GM21717 (cell line): ENCODE data around the gene DOK4.
"Not testable (repeated sequence)": the region's sequence is repeated elsewhere in the genome, so short reads cannot be mapped to it uniquely, and the experiment has no call there.

Source experiments
- ATAC-seq: cut with Tn5 transposase; IDR thresholded peaks from one replicate; pipeline ENCODE4 v1.9.1; 2021; ENCODE audit warnings: mild to moderate bottlenecking, moderate library complexity; ENCODE audit not compliant: unreplicated experiment

DOK4 gene

DNA sequence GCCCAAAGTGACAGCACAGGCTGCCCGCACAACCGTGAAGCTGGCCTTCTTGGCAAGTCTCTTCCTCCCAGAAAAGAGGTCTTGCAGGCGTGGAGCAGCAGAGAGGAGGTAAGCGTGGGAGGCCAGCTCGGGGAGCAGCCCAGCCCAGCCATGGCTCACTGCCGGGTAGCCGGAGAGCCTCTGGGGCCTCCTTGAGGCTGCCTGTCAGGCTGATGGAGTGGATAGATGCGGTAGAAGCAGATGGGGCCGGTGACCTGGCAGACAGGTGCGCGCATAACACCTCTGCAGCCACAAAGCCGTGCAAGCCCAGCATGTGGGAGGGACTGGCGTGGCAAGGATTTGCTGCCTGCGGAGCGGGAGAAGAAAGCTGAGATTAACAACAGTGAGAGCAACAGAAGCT, 17.1 kb upstream of the DOK4 start:
- no peak for ATAC-seq

DNA sequence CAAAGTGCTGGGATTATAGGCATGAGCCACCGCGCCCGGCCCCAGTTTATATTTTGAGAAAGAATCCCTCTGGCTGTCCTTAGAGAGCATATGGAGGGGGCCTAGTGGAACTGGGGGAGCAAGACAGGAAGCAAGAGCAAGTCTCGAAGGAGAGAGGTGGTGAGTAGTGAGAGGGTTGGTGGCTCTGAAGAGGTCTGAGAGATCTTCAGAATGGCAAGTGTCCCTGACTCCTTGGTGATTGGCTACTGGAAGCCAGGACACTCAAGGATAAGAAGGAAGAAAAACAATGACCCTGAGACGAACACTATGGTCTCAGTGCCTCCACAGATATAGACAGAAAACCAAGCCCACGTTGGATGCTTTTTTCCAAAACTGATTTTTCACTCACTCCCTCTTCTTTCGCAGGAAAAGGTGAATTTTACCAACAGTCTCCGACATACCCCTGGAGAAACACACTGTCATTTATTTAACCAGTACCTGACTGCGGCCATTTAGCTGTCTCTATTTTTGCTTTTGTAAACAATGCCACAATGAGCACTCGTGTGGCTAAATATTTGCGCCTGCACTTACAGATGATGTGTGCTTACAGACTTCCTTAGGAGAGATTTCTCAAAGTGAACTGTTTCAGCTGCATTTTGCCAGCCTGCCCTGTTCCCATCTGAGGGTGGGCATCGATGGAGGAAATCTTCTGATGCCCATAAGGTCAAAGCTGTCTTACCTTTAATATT, 15.9 kb upstream of the DOK4 start:
- no peak for ATAC-seq

DNA sequence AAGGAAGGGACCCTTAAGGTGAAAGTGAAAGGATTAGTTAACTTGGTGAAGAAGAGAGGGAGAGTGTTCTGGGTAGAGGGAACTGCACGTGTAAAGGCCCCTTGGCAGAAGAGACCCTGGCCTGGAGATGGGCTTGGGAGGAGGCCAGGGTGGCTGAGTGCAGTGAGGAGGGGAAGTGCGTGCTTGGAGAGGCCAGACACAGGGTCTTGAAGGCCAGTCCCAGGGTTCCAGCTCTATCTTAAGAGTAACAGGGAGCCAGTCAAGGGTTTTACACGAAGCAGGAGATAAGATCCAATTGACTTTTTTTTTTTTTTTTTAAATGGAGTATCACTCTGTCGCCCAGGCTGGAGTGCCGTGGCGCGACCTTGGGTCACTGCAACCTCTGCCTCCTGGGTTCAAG, 15.2 kb upstream of the DOK4 start:
- no peak for ATAC-seq

DNA sequence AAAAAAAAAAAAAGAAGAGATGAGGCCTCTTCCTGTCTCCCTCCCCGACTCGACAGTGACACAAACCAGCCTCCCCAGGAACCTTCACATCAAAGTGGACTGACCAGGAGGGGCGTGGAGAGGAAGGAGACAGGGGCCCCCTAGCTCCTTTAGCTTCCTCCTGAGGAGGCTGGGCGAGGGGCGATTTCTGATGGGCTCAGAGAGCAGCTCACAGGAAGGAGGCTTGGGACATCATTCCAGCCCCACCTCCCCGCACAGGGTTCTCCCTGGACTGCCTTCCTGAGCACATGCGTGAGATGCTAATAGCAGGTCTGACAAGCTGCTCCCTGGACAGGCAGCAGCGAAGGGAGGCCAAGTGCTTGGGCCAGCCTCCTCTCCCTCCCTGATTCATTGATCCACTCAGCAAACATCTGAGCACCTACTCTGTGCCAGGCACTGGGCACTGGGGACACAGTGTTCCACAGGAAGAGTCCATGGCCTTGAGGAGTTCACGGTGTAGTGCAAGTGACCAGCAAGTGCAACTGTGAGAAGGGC, 14.4 kb upstream of the DOK4 start:
- ATAC-seq, result no peak

DNA sequence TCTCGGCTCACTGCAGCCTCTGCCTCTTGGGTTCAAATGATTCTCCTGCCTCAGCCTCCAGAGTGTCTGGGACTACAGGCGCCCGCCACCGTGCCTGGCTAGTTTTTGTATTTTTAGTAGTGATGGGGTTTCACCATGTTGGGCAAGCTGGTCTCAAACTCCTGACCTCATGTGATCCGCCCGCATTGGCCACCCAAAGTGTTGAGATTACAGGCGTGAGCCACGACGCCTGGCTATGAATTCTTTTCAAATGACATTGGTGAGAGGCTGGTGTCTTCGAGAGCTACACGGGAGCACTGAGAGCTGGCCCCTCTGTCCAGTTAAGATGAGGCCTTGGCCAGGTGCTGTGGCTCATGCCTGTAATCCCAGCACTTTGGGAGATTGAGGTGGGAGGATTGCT, 13.6 kb upstream of the DOK4 start:
- not testable (repeated sequence) for ATAC-seq

DNA sequence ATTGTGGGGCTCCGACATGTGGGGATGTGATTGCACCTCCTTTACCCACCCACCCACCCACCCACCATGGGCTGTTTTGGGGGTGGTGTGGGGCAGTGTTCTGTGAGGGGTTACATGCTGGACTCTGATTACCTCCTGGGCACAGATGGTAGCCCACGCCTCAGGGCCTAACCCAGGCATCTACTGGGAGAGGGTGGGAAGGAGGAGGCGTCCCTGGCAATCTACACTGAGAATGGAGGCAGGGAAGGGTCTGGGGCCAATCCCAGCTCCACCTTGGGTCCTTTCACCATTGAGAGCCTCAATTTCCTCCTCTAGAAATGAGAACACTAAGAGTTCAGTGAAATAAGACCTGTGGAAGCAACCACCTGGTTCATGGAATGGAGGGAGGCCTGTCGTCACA, 11.7 kb upstream of the DOK4 start:
- no peak for ATAC-seq

DNA sequence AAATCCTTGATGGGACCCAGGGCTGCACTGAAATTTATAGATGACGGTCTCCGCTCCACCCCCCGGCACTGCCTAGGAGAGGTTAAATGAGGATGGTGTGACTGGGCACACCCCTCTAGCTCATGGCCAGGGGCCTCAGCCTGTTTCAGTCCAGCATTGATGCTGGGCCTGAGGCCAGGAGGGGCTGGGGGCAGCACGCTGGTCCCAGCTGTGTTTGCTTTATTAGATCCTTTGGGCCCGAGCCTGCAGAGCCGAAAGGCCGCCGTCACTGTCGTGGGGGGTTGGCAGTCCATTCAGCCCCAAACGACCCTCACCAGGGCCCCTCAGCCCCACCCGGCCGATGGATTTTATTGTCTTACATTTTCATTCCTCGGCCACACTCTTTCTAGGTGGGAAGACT, 10.8 kb upstream of the DOK4 start:
- ATAC-seq, result no peak

DNA sequence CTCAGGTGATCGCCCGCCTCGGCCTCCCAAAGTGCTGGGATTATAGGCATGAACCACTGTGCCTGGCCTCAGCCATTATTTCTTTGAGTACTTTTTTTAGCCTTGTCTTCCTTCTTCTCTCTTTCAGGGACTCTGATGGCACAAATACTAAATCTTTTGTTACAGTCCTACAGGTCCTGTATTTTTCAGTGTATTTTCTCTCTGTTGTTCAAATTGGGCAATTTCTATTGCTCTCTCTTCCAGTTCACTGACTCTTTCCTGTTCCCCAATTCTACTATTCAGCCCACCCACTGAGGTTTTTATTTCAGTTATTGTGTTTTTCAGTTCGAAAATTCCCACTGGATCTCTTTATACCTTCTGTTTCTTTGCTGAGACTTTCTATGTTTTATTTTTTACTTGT, 7.5 kb upstream of the DOK4 start:
- ATAC-seq, result no peak

DNA sequence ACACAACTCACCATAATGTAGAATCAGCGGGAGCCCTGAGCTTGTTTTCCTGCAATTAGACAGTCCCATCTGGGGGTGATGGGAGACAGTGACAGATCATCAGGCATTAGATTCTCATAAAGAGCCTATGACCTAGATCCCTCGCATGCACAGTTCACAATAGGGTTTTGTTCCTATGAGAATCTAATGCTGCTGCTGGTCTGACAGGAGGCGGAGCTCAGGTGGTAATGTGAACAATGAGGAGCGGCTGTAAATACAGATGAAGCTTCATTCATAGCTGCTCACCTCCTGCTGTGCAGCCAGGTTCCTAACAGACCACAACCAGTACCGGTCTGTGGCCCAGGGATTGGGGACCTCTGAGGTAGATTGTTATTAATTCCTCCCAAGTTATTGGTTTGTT, 2.9 kb upstream of the DOK4 start:
- no peak for ATAC-seq

DNA sequence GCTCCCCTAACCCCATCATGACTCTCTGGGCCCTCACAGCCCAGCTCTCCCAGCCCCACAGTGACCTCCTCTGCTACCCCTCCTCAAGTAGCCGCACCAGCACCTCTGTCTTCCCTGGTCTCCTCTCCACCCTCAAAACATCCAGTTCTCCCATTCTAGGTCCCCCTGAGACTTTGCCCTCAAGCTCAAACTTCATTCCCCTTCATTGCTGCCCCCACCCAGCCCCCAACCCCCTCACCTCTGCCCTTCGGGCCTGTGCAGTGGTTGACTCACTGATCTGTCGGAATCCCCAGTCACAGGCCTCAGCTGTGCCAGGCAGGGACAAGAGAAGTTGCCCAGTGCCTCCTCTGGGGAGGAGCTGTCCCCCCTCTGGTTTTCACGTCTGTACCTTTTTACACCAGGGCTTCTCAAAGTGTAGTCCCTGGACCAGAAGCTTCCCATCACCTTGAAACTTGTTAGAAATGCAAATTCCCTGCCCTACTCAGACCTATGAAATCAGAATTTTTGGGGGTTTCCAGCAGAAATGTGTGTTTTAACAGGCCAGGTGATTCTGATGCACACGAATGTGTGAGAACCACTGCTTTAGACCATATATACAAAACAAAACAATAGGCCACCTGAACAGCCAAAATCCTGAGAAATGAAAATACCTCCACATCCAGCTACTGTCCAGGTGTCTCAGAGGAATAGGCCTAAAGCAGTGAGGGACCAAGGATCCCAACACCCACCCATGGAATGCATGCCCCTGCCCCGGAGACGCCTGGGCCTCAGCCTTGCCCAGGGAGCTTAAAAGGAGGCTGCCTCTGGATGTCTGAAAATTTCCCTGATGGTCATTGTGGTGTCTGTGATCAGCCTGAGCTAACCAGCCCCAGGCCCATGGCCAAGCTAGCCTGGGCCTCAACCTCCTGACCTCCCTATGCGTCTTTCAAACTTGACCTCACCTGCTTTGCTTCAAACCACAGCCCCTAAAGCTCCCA, 853 bp upstream of the DOK4 start:
- ATAC-seq, result no peak

DNA sequence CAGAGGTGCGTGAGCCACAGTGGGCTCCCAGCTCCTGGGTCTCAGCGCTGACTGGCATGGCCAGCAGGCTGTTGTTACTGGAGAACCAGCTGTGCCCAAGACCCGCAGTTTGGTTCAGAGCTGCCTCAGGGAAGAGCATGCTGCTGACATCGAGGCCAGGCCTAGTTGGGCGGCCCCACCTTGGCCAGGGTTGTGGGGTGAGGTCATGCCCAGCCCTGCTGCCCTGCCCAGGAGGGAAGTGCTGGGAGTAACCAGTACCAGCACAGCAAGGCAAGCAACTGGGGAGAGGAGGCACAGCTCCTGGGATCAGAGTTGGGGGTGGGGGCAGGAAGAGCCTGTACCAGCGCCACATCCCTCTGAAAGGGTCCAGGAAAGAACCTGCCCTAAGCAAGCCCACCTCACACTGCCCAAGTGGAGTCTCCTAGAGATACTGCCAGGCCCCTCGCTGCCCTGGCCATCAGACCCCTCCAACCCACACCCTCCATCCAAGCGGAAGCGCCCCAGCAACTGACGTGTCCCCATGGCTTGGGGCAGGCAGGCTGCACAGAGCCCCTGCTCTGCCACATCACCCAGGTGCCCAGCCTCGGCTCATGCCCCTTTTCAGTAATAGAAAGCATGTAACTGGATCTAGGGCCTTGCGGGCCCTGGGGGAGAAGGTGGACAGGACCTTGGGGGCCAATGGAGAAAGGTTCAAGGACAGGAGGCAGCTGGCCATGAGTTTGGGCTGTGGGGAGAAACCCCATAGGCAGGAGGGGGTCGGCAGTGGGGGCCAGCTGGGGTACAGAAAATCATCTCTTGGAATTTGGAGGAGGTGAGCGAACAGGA, 990 bp downstream of the DOK4 start:
- no peak for ATAC-seq

DNA sequence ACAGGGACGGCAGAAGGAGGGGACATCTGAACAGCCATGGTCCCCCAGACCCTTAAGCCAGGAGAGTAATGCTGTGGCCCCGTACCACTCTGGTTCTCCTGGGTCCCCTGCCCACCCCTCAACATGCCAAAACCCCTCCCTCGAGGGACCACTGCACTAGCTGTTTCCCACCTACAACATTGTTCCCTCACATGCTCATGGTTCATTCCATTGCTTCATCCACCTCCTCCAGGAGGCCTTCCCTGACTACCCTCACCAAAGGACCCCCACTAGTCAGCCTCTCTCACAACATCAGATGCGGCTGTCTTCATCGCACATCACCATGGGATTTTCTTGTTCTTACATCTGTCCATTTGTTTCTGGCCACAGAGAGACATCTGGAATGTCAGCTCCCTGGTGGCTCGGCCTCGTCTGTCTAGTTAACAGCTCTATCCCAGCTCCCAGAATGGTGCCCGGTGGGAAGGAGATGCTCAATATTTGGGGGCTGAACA, 1.7 kb downstream of the DOK4 start:
- ATAC-seq, result no peak

DNA sequence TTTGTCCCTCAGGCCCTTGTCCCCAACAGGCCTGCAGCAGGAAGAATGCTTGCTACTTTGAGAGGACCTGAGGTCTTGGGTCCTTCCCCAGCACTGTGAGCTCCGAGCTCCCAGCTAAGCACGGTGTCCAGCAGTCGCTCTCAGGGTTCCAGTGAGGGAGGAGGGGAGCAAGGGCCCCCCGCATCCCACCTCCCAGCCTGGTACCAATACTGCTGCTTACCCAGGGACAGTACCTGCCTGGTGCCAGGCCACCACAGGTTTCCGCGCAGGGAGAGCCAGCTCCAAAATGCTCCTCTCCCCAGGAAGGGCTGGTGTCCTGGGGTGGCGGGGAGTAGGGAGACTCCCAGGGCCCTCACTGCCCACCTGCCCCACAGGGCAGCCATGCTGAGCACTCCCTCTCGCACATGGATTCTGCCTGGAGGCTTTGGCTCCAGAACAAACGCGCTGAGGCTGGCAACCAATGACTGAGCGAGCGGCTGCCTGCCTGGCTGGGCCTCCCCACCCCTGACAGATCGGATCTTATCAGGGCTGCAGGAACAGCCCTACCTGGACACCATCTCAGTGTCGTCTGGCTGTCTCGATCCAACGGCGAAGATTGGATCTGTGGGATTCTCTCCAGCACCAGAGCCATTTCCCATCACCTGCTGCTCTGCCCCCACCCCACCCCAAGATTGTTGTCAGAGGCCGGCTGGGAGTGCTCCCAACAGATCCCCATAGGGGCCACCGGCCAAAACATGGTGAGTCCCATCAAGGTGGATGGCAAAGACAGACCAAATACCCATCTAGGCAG, 2.4 kb downstream of the DOK4 start:
- no peak for ATAC-seq

DNA sequence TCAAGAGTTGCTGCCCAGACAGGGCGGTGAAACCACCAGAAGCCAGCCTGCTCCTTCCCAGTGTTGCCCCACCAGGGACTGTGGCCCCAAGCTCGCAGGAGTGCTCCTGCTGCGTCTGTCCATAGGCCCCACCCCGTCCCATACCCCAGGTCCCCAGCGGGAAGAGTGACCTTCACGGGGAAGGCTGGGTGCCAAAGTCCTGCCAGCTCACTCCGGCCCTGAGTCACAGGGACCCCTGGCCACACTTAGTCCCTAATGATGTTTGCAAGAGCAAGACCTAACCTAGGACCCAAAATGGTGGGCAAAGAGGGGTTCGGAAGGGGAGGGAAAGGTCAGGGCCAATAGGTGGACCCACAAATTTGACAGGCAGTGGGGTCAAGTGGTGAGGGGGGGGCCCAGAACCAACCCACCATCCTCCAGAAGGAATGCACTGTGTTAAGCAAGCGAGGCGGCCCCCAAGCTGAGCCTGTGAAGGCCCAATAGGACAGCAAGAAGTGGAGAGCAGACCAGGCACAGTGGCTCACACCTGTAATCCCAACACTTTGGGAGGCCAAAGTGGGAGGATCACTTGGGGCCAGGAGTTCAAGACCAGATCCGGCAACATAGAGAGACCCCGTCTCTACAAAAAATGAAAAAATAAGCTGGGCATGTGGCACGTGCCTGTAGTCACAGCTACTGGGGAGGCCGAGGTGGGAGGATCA, 3.3 kb downstream of the DOK4 start:
- ATAC-seq, result no peak

DNA sequence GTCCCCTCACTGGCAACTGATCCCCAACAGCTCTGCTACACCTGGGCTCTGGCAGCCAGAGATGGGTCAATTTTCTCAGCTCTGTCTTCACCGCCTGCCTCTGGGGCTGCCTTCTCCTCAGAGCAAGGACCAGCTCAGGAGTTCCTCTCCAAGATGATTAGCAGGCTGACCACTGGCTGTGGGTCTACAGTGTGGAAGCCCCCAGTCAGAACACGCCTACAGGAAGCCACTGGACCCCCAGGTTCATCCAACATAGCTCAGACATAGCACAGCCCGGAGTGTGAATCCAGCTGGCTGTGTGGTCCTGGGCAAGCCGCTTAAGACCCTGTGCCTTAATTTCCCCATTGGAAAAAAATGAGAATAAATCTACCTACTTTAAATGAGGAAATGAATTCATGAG, 4.9 kb downstream of the DOK4 start:
- no peak for ATAC-seq

DNA sequence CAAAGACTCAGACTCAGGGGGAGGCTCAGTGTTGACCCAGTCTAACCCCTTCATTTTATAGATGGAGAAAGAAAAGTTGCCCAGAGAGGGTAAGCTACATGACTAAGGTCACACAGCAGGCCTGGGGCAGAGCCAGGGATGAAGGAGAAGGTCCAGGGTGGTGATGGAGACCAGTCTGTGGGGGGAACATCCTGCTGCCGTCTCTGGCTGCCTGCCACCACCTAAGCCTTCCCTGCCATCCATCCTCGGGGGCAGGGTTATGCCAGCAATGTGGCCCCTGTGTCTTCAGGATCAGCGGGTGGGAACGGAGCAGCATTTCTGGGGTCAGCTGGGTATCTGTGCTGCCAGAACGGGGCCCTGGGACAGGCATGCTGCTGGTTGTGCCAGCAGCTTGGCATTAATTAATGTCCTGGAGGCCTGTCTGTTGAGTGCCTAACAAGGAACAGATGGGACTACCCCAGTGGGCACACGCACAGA, 5.5 kb downstream of the DOK4 start:
- no peak for ATAC-seq

DNA sequence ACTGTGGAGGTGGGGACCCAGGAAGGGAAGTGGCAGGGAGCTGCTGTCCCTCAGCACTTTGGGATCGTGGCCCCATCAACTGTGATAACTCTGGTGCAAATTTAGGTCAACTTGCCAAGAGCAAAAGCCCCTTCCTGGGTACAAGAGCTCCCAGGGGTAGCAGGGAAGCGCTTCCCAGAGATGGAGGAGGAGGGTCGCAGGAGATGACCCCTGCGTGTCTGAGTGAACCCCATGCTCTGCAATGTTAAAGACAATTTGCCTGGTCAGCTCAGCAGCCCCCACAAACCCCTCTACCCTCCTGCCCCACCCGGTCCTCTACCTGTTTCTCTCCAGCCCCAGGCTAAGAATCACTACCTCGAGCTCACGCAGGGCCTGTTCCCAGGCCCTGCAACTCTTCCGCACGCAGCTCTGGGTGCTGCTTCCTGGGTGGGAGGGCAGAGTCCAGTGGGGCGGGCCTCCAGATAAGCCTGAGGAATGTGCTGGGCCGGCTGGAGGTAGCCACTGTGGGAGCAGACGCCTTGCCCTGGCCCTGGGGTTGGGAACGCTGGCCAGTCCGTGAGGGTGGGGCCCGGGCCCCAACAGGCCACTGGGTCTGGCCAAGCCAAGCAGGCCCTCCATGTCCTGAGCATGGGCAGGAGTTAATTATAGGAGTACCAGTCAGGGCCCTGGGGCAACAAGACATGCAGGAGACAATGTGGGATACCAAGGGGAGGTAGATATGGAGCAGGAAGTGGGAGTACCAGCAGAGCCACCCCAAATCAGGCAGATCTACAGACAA, 6.1 kb downstream of the DOK4 start:
- ATAC-seq, result no peak

DNA sequence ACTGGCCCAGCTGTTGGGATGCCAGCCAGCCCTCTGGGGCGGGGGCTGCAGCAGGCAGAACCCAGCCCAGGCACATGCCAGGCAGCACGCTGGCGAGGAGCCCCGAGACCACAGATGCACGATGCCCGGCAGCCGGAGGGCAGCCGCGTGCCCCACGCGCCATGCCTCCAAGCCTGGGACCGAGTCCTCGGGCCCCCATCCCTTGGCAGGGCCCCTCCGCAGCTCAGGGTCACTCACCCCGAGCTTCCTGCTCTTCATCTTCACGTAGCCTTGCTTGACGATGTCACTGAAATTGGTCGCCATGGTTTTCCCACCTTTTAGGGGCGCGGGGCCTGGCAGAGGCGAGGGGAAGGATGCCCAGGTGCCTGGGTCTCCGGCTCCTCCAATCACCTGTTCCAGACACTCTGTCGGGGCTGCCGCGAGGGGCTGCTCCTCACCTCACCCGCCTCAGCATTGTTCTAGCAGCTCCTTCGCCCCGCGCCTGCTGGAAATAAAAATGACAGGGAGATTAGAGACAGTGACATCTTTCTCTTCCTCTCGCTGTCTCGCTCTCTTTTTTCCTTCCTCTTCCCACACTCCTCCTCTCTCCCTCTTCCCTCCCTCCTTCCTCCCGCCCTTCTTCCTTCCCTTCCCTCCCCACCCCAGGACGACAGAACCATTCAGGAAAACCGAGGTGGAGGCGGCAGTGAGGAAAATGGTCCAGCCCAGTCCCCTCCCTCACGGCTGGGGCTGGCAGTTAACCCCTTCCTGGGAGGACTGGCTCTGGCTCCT, 6.9 kb downstream of the DOK4 start:
- ATAC-seq, result no peak
